Neuronal stem cell (in vitro differentiated cells): Measurements from ENCODE around the gene PRRT1B.

Source experiments
- DNase-seq: peaks from one replicate; pipeline ENCODE4 v3.0.0-alpha.2; 2013; ENCODE audit warnings: low spot score
- H2AFZ ChIP-seq: one replicate; pipeline ENCODE4 v1.6.1; 2013; ENCODE audit warnings: mild to moderate bottlenecking, low read length, inconsistent platforms
- H2AK5ac ChIP-seq: 2 replicates; pipeline ENCODE4 v1.6.1; 2013; ENCODE audit warnings: low read depth, mild to moderate bottlenecking, inconsistent platforms, low read length, moderate library complexity, mixed read lengths
- H2BK120ac ChIP-seq: 2 replicates; pipeline ENCODE4 v1.6.1; 2013; ENCODE audit warnings: low read depth, mild to moderate bottlenecking, inconsistent platforms, low read length, moderate library complexity, mixed read lengths
- H2BK12ac ChIP-seq: one replicate; pipeline ENCODE4 v1.6.1; 2013; ENCODE audit warnings: low read length, inconsistent platforms
- H2BK15ac ChIP-seq: 2 replicates; pipeline ENCODE4 v1.6.1; 2013; ENCODE audit warnings: mild to moderate bottlenecking, low read length, inconsistent platforms, mixed read lengths
- H2BK5ac ChIP-seq: one replicate; pipeline ENCODE4 v1.6.1; 2013; ENCODE audit warnings: inconsistent platforms, mild to moderate bottlenecking, low read length, moderate library complexity
- H3K14ac ChIP-seq: one replicate; pipeline ENCODE4 v1.6.1; 2013; ENCODE audit warnings: low read length, inconsistent platforms
- H3K18ac ChIP-seq: 2 replicates; pipeline ENCODE4 v1.6.1; 2013; ENCODE audit warnings: low read length, inconsistent platforms
- H3K23ac ChIP-seq: 2 replicates; pipeline ENCODE4 v1.6.1; 2013; ENCODE audit warnings: low read depth, mild to moderate bottlenecking, mixed read lengths, low read length, inconsistent platforms; ENCODE audit not compliant: poor library complexity
- H3K27ac ChIP-seq: replicated peaks from 3 replicates; pipeline ENCODE4 v1.5.1; 2013; ENCODE audit warnings: low read length, inconsistent platforms
- H3K27me3 ChIP-seq, 3 experiments: 2 replicates each; pipeline ENCODE4 v1.6.1; 2013; ENCODE audit warnings: low read length in 3 of 3, mild to moderate bottlenecking in 2 of 3, inconsistent platforms in 1 of 3, low read depth in 1 of 3, mixed read lengths in 1 of 3, moderate library complexity in 1 of 3; ENCODE audit not compliant: control insufficient read depth in 3 of 3, insufficient read depth in 3 of 3
- H3K36me3 ChIP-seq, 2 donors: replicated peaks in 1 of 2; 2 replicates each; pipeline ENCODE4 v1.6.1; 2013; ENCODE audit warnings: low read length in 2 of 2; ENCODE audit not compliant: control insufficient read depth in 2 of 2, insufficient read depth in 2 of 2
- H3K4ac ChIP-seq: 2 replicates; pipeline ENCODE4 v1.6.1; 2013; ENCODE audit warnings: inconsistent platforms, mild to moderate bottlenecking, low read length, moderate library complexity
- H3K4me1 ChIP-seq, 2 donors: 1 replicate in 1 of 2; 2 replicates in 1 of 2; pipeline ENCODE4 v1.6.1; 2013; ENCODE audit warnings: low read length in 2 of 2, low read depth in 1 of 2; ENCODE audit not compliant: control insufficient read depth in 2 of 2, insufficient read depth in 1 of 2
- H3K4me2 ChIP-seq: one replicate; pipeline ENCODE4 v1.6.1; 2013; ENCODE audit warnings: mild to moderate bottlenecking, low read length, inconsistent platforms; ENCODE audit not compliant: insufficient read depth, poor library complexity, severe bottlenecking
- H3K4me3 ChIP-seq, 2 donors: 2 replicates each; pipeline ENCODE4 v1.5.1; 2013; ENCODE audit warnings: low read length in 2 of 2, mild to moderate bottlenecking in 2 of 2, inconsistent platforms in 1 of 2, moderate library complexity in 1 of 2
- H3K79me1 ChIP-seq: one replicate; pipeline ENCODE4 v1.6.1; 2013; ENCODE audit warnings: low read depth, mild to moderate bottlenecking, inconsistent platforms, low read length, moderate library complexity
- H3K9ac ChIP-seq: one replicate; pipeline ENCODE4 v1.6.1; 2013; ENCODE audit warnings: mild to moderate bottlenecking, low read depth, low read length, inconsistent platforms; ENCODE audit not compliant: poor library complexity
- H3K9me3 ChIP-seq, 2 donors: replicated peaks in 1 of 2; 2 replicates each; pipeline versions ENCODE3 to v1.6.1; 2013; ENCODE audit warnings: low read length in 2 of 2, mild to moderate bottlenecking in 2 of 2, inconsistent platforms in 1 of 2, low read depth in 1 of 2, mixed read lengths in 1 of 2, moderate library complexity in 1 of 2; ENCODE audit not compliant: control insufficient read depth in 2 of 2, insufficient read depth in 1 of 2
- H4K8ac ChIP-seq: one replicate; pipeline ENCODE4 v1.6.1; 2013; ENCODE audit warnings: low read depth, mild to moderate bottlenecking, inconsistent platforms, low read length, moderate library complexity
- H4K91ac ChIP-seq: one replicate; pipeline ENCODE4 v1.6.1; 2013; ENCODE audit warnings: low read length, low read depth, mild to moderate bottlenecking, inconsistent platforms; ENCODE audit not compliant: poor library complexity
- WGBS, 2 donors: extraction: QIAGEN DNeasy Blood & Tissue Kit; methylation state at CpG; one replicate each; pipeline ENCODE4 v1.1.7; 2013; ENCODE audit warnings: missing lambda C conversion rate in 2 of 2, mixed read lengths in 1 of 2; ENCODE audit not compliant: insufficient read length in 2 of 2, insufficient replicate concordance in 1 of 2; ENCODE audit errors: extremely low coverage in 2 of 2; 5-methylcytosine and 5-hydroxymethylcytosine counted together

The PRRT1B gene

GRCh38 chr9:131584858-131585257, 39.5 kb downstream of the PRRT1B start:
- peaks cover 24 to 73% of the 10 kb centered on the region in 2 donors for H3K36me3 ChIP-seq
- no peak overlapping the region for H3K4ac ChIP-seq
- no peak overlapping the region for H2BK5ac ChIP-seq
- H2BK12ac ChIP-seq = no peak overlapping the region
- H3K4me3 ChIP-seq = no peak overlapping the region
- no peak overlapping the region for H3K4me2 ChIP-seq
- H4K91ac ChIP-seq = no peak overlapping the region
- H2AFZ ChIP-seq = no peak overlapping the region
- H2AK5ac ChIP-seq = no peak overlapping the region
- H3K9ac ChIP-seq = no peak overlapping the region
- H3K14ac ChIP-seq = no peak overlapping the region
- H3K4me1 ChIP-seq = no peaks in the 10 kb centered on the region
- H2BK15ac ChIP-seq = no peak overlapping the region
- no peak overlapping the region for H3K18ac ChIP-seq
- H3K27ac ChIP-seq = no peak overlapping the region
- WGBS, 2 donors = no CpG with 5 or more reads among the region's 7 CpGs
- no peaks in the 10 kb centered on the region for H3K9me3 ChIP-seq
- no peak overlapping the region for H3K23ac ChIP-seq
- DNase-seq = no peak
- H2BK120ac ChIP-seq = no peak overlapping the region
- no peaks in the 10 kb centered on the region for H3K79me1 ChIP-seq
- H3K27me3 ChIP-seq = no peaks in the 10 kb centered on the region
- no peak overlapping the region for H4K8ac ChIP-seq

DNA sequence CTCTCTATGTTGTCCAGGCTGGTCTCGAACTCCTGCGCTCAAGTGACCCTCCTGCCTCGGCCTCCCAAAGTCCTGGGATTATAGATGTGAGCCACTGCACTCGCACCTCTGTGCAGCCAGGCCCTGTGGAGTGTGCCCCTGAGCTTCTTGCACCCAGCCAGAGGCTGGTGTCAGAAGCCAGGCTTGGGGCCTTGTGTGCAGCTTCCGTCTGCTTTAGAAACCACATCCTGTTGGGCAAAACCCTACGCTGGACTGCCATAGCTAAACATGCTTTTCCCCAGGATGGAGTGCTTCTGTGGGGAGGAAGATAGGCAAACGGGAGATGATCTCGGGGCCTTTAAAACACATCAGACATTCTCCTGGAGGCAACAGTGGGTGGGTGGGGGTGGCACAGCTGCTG, 40.1 kb downstream of the PRRT1B start:
- DNase-seq = no peak
- no CpG with 5 or more reads among the region's 8 CpGs for WGBS, 2 donors

DNA sequence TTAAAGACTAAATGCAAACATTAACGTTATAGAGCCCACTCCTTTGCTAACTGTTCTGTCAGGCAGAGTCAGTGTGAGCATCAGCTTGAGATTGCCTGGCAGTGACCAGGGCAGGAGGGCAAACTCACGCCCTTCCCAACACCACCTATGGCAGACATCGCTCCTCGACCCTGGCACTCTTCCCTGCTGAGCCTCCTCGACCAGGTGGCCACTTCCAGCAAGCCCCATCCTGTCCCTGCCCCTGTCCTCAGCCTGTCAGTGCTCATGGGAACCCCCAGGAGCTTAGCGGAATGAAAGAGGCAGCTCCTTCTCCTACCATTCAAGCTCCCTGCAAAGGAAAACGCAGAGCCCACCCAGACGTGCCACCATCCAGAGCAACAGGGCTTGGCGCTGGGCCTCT, 42.0 kb downstream of the PRRT1B start:
- no peak overlapping the region for H2BK15ac ChIP-seq
- no peaks in the 10 kb centered on the region for H3K9me3 ChIP-seq
- peaks cover 17 to 75% of the 10 kb centered on the region in 2 donors for H3K36me3 ChIP-seq
- H4K91ac ChIP-seq = no peak overlapping the region
- no peak overlapping the region for H2BK12ac ChIP-seq
- H3K4ac ChIP-seq = no peak overlapping the region
- H3K79me1 ChIP-seq = no peaks in the 10 kb centered on the region
- no peak overlapping the region for H2BK5ac ChIP-seq
- H3K23ac ChIP-seq = peak overlapping the region; percentile 5
- no peaks in the 10 kb centered on the region for H3K4me1 ChIP-seq
- H3K18ac ChIP-seq = no peak overlapping the region
- no peak overlapping the region for H4K8ac ChIP-seq
- no peak for DNase-seq
- no peak overlapping the region for H2AK5ac ChIP-seq
- H2BK120ac ChIP-seq = no peak overlapping the region
- no peak overlapping the region for H3K4me2 ChIP-seq
- H3K27me3 ChIP-seq = no peaks in the 10 kb centered on the region
- no peak overlapping the region for H3K14ac ChIP-seq
- WGBS, 2 donors = no CpG with 5 or more reads among the region's 9 CpGs
- H3K4me3 ChIP-seq = no peak overlapping the region
- H3K9ac ChIP-seq = no peak overlapping the region
- H3K27ac ChIP-seq = no peak overlapping the region
- no peak overlapping the region for H2AFZ ChIP-seq

More for the DNA sequence above, 40.1 kb downstream of the PRRT1B start:
- H4K8ac ChIP-seq = no peak overlapping the region
- H3K4me3 ChIP-seq = no peak overlapping the region
- no peak overlapping the region for H2BK15ac ChIP-seq
- H3K27me3 ChIP-seq = no peaks in the 10 kb centered on the region
- no peak overlapping the region for H4K91ac ChIP-seq
- no peak overlapping the region for H2AFZ ChIP-seq
- no peak overlapping the region for H3K18ac ChIP-seq
- no peak overlapping the region for H2AK5ac ChIP-seq
- H3K4ac ChIP-seq = no peak overlapping the region
- no peaks in the 10 kb centered on the region for H3K9me3 ChIP-seq
- no peak overlapping the region for H3K9ac ChIP-seq
- H3K36me3 ChIP-seq = peaks cover 20 to 72% of the 10 kb centered on the region in 2 donors
- H3K23ac ChIP-seq = no peak overlapping the region
- H3K4me2 ChIP-seq = no peak overlapping the region
- no peaks in the 10 kb centered on the region for H3K79me1 ChIP-seq
- H3K27ac ChIP-seq = no peak overlapping the region
- no peak overlapping the region for H2BK5ac ChIP-seq
- no peak overlapping the region for H2BK12ac ChIP-seq
- no peak overlapping the region for H3K14ac ChIP-seq
- no peaks in the 10 kb centered on the region for H3K4me1 ChIP-seq
- H2BK120ac ChIP-seq = no peak overlapping the region

DNA sequence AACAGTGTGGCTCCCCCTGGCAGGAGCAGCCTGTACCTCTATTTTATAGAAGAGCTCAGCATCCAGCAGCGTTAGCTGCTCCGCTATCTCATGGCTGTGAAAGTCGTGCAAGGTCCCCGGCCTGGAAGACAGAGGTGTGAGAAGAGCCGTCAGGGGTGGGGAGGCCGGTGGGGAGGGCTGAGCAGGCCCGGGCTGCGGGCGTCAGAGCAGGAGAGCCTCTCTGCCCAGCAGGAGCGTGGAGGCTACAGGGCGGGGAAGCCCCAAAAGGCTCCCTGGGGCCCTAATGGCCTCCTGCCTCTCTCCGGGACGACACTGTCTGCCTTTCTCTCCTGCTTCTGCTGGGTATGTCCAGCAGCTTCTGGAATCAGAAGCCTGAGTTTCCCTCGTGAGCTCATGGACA, 42.6 kb downstream of the PRRT1B start:
- Histone ChIP-seq H3K27me3 (no peaks in the 10 kb centered on the region), H2BK5ac (no peak overlapping the region), H3K4ac (no peak overlapping the region), H3K9ac (no peak overlapping the region), H2BK15ac (no peak overlapping the region), H2BK120ac (no peak overlapping the region), H3K27ac (no peak overlapping the region), H4K91ac (no peak overlapping the region), H2AFZ (no peak overlapping the region), H2BK12ac (no peak overlapping the region), H3K18ac (no peak overlapping the region), H3K9me3 (no peaks in the 10 kb centered on the region), H3K4me3 (no peak overlapping the region), H3K4me1 (no peaks in the 10 kb centered on the region), H3K4me2 (no peak overlapping the region), H3K14ac (no peak overlapping the region), H3K23ac (no peak overlapping the region), H3K36me3 (peaks cover 15 to 70% of the 10 kb centered on the region in 2 donors), H2AK5ac (no peak overlapping the region), H4K8ac (no peak overlapping the region), H3K79me1 (no peaks in the 10 kb centered on the region)
- DNase-seq = no peak
- no CpG with 5 or more reads among the region's 14 CpGs for WGBS, 2 donors
